OCI-LY1 (cell line): ENCODE data around the gene NRP1.

Experiments used
- CTCF ChIP-seq: fragments of 200-600 bp; sonication (generic), shearing (Covaris generic); IDR thresholded peaks from 2 replicates; pipeline ENCODE4 v1.5.1; 2017; ENCODE audit warnings: mild to moderate bottlenecking, antibody characterized with exemption, low read length, moderate library complexity, mixed read lengths
- EZH2 ChIP-seq: fragments of 200-600 bp; sonication (generic), shearing (Covaris generic); IDR thresholded peaks from 2 replicates; pipeline ENCODE4 v1.8.0; 2017; ENCODE audit warnings: borderline replicate concordance, mixed run types, mild to moderate bottlenecking, antibody characterized with exemption, low read length, moderate library complexity, mixed read lengths

GRCh38 chr10:33306701-33307519, 27.6 kb downstream of the NRP1 start:
- TF ChIP-seq CTCF, result no peak
- TF ChIP-seq EZH2, result no peak
